HG02759 (cell line): ENCODE data around the gene CD274.
"Not testable (repeated sequence)": the region's sequence is repeated elsewhere in the genome, so short reads cannot be mapped to it uniquely, and the experiment has no call there.

ENCODE experiments used
- ATAC-seq: cut with Tn5 transposase; IDR thresholded peaks from one replicate; pipeline ENCODE4 v1.9.1; 2021; ENCODE audit warnings: mild to moderate bottlenecking, moderate library complexity; ENCODE audit not compliant: unreplicated experiment

CD274 gene

DNA sequence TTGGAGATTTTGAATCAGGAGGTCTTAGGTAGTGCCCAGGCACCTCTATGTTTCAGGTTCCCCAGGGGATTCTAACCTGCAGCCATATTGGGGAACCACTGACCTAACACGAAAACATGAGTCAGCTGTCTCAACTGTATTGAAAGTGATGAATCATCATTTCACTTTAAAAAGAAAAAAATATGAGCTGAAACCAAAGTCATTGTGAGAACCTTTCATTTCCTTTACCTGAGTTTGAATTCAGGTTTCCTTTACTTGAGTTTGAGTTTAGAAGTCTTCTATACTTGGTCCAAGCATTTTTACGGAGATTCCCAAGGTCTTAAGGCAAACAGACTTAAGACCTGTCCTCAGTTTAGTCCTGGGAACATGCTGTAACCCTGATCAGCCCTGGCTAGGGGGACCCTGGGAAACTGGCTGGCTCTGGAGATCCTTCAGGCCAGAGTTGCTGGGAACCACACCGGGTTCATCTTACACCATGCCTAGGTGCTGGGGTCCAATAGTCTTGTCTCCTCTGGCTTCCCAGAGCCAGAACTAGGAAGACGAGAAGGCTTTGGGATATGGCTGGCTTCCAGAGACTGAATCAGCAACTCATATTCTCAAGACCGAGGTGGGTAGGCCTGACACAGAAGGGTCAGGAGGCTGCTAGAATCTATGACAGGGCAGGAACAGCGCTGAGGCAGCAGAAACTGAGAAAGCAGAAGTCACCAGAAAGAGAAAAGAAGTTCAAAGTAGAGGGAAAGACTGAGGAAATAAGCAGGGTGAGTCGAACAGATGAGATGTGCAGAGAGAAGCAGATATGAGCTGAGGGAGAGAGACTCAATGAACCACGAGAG lies 43.6 kb downstream of the CD274 start:
- peak; percentile 91 for ATAC-seq

DNA sequence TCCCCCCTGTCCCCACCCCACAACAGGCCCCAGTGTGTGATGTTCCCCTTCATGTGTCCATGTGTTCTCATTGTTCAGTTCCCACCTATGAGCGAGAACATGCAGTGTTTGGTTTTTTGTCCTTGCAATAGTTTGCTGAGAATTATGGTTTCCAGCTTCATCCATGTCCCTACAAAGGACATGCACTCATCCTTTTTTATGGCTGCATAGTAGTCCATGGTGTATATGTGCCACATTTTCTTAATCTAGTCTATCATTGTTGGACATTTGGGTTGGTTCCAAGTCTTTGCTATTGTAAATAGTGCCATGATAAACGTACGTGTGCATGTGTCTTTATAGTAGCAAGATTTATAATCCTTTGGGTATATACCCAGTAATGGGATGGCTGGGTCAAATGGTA lies 44.4 kb downstream of the CD274 start:
- ATAC-seq: not testable (repeated sequence)

DNA sequence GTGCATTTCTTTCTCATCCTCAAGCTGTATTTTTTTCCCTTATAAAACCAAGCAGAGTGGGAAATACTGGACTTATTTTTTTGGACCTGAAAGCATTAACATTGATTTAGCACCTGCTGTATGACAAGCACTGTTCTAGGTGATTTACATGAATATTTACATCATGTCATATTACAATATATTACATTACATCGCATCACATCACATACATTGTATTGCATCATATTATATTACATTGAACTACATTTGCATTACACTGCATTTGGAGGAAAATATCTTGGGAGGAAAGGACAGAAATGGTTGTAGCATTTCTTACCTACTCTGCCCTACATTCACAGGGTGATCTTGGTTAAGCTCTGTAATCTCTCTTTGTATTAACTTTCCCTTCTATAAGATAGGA lies 48.8 kb downstream of the CD274 start:
- ATAC-seq: no peak

DNA sequence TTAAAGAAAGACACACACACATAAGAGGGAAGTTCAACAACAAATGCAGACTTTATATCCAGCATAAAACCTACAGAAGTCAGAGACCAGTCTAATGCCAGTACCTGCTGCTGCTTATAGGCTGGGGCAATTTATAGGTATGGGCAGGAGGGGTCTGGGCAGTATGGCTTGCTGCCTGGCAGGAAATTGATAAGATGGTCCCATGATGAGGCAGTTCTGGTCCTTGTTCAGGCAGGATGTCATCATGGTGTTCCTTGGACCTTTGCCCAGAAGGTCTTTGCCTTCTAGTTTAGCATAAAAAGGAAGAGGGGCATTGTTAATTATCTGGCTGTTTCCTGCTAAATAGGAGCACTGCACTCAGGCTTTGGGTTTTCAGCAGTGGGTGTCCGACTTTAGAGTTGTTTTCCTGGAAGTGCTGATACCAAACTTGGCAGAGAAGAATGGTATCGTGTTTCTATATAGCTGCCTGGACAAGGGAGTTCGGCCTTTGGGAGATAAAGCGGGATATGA lies 49.6 kb downstream of the CD274 start:
- ATAC-seq: no peak

DNA sequence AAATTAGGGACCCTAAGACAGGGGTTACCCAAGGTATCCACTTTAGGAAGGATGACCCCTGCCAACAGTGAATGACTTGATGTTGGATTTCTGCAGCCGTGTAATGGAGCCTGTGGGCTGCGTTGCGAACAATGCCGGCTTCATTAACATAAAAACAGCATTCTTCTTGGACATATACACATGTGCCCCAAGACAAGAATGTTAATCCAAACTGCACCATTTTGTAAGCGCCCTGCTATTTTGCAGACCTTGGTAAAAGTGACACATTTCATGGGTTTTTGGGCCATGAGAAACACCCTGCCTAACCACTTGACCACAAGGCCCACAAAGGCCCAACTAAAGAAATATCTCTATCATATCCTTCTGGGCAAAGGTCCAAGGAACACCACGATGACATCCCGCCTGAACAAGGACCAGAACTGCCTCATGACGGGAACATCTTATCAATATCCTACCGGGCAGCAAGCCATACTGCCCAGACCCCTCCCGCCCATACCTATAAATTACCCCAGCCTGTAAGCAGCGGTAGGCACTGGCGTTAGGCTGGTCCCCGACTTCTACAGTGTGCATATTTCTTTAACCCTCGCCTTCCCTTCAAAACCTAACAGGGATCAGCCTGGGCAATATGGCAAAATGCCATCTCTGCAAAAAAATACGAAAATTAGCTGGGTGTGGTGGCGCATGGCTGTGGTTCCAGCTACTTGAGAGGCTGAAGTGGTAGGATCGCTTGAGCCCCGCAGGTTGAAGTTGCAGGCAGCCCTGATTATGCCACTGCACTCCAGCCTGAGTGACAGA lies 50.3 kb downstream of the CD274 start:
- ATAC-seq: no peak

DNA sequence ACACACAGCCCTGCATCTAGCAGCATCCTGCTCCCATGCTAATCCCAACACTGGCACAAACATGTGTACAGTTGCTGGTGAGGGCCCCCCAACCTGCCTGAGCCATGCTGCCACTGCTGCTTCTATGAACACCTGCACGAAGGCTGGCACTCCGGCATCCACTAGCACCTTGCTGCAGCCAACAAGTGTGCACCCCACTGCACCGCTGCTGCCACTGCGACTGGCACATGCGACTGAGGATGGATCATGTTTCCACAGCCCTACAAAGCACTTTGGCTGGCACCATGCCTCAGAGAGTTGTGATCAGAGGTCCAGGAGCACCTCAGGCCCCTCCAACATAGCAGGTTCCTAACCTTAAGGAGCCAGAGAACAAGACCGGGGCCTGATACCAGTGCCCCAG lies 52.2 kb downstream of the CD274 start:
- ATAC-seq: no peak

DNA sequence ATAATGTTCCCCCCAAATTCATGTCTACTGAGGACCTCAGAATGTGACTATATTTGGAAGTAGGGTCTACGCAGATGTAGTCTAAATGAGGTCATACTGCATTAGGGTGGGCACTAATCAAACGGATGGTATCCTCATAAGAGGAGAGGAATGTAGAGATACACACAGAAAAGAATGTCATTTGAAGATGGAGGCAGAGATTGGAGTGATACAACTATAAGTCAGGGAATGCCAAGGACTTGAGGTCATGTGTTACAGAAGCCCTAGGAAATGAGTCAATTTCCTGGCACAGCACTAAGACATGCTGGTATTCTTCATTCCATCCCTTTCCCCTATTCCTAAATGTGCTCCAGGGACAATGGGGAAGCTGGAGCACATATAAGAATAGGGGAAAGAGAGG lies 59.2 kb downstream of the CD274 start:
- no peak for ATAC-seq

DNA sequence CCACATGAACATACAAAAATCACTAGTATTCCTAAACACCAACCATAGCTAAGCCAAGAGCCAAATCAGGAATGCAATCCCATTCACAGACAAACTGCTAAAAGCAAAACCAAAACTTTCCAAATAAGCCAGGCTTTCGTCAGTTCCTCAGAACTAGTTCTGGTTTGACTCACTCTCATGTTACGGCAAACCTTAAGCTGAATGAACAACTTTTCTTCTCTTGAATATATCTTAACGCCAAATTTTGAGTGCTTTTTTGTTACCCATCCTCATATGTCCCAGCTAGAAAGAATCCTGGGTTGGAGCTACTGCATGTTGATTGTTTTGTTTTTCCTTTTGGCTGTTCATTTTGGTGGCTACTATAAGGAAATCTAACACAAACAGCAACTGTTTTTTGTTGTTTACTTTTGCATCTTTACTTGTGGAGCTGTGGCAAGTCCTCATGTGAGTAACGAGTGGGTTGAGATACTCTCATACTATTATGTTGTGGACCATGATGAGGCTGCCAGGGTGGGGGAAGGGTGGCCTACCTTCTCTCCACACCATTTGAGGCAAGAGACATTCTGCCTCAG lies 60.1 kb downstream of the CD274 start, which contains the start of gene PDCD1LG2:
Gene PDCD1LG2, plus strand, starts transcription at position 172 of the 572 bp plus-strand sequence. CDS start 12,016 bp downstream, outside the sequence.
- ATAC-seq: peak; percentile 76

DNA sequence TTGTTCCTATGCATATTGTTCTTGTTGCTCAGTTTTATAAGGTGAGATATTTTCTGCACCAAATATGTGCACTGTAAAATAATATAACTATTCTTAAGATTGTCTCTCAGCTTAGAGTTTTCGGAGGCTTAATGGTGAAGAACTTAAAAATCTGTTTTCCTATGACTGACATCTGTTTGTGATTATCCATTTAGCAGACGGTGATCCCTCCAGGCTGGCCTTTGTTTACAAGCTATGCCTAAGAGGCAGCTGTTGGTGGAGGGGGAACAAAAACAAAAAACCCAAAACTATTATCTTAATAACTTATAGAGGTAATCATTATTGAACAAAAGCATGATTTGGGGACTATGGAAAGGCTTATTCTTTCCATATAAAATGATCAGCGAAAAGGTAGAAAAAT lies 60.6 kb downstream of the CD274 start:
- no peak for ATAC-seq

DNA sequence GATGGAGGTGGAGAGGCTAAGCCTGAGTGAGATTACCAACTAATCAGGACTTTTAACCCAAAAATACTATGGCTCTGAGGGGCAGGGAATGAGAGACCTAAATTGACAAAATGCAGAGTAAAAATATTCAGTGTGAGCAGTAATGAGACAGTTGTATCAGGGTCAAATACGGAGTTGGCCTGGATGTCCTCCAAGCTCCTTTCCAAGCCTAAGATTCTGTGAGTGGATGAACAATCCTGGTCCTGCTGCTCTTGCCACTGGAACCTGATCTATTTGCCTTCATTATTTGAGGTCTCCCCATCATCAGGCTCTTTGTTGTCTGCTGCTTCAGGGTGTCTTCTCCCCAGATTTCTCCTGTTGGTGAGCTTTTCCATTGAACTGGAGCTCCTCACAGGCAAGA lies 61.1 kb downstream of the CD274 start:
- no peak for ATAC-seq

DNA sequence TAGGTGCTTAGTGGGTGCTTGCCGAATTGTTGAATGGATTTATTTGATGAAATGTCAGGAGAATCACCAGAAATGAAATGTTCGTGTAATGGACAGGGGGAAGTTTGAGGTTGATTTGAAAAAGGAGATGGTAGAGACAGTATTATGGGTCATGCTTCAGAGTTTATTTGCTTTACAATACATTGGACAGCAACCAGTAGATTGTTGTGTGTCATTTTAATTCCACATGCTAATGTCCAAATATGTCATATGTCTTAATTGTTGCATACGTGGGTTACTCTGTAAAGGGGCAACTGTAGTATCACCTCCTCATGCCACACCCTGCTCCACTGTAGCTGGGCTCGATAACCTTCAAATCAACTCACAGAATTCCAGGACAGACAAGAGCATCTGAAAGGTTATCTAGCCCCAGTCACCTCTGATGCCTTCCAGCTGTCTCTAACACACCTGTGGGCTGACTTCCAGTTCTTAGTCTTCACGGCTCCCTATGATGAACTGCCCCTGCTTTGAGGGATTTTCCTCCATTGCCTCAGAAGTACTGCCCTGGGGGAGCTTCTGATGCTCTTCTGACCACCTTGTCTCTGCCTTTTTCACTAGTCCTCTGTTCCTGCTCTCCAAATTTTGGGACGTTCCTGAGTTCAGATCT lies 61.7 kb downstream of the CD274 start:
- no peak for ATAC-seq

DNA sequence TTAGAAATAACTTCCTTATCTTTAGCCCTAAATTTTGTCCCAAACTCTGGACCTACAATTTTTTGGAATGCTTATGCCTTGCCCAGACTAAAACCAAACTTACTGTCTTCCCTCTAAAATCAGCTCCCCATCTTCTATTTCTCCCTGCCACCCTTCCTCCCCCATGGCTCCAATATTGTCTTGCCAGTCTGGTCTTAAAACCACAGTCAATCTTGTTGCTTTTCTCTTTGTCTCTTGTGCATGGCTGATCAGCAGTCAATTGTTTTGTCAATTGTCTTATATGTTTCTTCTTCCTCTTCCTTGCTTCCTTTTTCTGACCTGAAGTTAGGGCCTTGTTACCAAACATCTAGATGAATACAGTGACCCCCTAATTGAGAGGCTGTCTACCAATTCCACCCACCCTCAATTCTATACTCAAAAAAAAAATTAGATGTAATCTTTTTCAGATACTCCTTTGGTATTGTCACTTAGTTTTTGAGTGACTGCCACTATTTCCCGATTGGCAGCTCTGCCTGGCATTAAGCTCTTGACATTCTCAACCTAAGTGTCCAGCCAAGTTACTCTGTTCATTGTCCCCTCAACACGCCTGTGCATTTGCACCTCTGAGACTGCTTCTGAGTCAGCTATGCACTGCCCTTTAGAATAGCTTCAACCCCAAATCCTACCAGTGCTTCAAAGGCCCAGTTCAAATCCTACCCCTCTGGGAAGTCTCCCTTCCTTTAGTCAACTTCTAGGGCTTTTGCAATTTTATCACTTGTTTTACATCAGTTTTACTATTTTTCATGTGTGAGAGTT lies 62.5 kb downstream of the CD274 start:
- ATAC-seq: no peak

DNA sequence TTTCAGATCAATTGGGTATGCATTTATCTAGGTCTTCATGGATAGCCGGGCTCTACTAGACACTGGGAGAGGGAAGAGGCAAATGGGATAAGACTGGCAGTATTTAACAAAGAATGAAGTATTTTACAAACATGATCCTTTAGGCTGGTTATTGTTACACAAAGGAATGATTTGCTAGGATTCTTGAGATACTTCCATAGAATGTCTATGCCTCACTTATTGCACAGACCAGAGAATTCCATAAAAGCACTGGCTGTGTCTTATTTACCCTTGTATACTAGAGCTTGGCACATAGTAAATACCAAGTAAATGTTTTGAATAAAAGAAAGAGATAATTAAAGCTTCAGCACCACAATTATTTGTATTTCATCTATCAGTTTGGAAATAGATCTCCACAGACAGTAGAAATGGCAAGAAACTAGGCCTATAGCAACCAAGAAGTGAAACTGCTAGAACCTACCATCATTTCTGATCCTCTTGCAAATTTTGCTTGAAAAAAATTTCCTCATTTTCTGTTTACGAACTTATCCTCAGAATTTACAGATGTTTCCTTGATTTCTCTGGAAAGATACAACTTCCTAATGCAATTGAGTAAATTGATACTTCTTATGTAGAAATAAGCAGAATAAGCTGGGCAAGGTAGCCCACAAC lies 63.7 kb downstream of the CD274 start:
- no peak for ATAC-seq

DNA sequence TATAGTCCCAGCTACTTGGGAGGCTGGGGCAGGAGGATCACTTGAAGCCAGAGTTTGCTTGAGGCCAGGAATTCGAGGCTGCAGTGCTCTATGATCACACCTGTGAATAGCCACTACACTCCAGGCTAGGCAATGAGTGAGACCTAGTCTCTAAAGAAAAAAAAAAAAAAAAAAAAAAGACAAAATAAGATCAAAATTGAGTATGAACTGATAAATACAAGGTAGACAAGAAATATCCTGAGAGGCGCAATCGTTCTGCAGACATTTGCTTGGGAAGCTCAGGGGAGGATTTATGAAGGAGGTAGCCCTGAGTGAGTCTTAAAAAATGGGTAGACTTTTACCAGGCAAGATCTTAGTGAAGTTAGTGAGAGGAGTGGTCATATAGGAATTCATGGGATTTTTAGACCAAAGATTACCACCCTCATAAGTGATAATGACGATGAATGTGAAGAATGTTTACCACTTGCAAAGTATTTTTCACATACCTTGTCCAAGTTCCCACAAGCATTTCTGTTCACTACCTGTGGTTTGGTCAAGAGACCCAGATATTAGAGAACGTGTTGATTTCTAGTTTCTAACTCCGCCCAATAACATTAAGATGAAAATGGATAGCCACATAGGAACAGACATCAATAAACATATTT lies 64.4 kb downstream of the CD274 start:
- ATAC-seq: no peak

DNA sequence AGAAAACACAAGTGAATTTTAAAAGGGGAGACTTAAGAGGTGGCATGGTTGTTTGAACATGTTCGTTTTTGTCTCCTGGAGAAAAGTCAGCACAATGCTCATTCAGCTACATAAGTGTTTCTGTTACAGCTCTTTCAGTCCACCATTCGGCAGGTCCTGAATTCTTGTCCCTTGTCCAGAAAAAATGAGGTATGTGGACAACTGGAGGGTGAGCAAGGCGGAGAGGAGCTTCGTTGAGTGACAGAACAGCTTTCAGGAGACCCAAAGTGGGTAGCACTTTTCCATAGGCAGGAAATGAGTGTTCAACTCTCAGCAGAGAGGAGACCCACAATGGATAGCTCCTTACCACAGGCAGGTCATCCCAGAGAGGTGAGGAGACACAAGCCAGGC lies 64.9 kb downstream of the CD274 start:
- ATAC-seq: no peak

DNA sequence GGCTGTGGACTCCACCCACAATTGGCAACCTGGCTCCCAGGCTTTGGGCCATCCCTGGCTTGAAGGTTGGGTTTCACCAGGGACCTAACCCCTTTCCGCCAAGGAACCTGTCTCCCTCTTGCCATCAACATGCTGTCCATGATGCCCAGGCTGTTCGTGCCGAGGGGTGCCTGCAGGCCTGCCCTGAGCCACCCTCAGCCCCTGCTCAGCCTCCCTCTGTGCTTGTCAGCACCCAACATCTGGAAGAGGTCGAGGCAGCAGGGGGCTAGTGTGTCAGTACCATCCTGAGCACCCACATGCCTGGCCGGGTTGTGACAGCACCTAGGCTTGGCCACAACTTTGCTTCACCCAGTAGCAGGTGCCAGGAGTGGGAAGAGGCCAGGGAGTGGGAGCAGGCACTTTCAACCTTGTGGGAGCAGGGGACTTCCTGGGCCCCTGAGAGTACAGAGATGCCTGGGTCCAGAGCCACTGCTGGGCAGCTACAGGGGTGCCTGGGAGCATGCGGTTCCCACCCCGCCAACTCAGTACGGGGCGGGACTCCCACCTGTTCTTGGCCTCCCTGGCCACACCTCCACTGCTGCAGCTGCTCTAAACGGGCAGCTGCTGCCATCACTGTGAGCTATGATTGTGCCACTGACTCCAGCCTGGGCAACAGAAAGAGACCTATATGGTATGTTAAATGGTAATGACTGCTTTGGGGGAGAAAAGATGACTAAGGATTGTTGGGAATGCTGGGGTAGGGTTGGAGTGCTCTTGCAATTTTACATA lies 66.3 kb downstream of the CD274 start:
- ATAC-seq: no peak

DNA sequence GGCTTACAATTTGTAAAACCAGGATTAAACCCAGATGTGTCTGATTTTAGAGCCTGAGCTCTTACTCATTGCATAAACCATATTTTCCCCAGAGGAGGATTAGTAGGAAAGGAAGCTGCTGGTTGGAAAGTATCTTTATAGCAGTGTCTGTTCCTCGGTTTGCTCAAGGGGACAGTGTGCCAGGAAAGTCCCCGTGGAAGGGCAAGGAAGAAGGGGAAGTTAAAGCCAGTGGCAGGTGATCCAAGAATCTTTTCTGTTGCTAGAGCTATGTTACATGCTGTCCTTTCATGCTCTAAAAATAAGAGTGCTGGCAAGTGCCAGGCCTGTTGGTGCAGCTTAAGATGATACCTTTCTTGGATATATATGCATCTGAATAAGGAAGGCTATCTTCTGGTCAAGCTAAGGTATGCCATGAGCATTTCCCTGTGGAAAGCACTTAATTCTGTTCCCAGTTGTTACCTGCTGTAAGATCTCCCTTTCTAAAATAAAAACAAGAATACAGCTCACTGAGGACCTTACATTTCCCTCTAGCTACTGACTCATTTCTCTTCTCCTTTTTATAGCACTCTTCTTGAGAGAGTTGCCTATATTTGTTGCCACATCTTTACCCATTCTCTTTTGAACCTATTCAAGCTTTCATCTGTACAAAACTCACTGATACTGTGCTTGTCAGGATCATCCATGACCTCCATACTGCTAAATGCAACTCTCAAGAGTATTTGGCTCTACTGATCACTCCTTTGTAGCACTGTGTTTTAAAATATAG lies 68.0 kb downstream of the CD274 start:
- ATAC-seq: peak; percentile 75

DNA sequence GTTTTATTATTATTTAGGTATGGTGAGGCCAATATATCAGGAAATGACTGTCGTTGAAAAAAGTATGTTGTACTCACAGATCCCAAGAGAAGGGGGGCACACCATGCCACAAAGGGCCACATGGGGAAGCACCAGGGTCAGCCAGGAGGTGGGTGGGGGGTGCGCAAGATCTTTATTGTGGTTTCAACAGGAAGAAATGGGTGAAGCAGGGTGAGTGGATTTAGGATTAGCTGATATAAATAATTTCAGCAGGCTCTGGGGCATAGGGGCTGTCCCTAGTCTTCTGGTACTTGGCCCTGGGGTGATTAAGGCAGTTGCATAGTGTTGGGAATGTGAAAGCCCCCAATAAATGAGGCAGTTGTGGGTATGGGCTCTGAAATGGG lies 68.6 kb downstream of the CD274 start:
- peak; percentile 24 for ATAC-seq
